Keratinocyte (primary cell): ENCODE results near the gene LINC01488. TPM values are rescaled to one million over a fixed set of nuclear protein-coding genes. Genes with fewer than 3 reads are reported as not detected.

Experiments used
- DNase-seq: peaks from one replicate; pipeline ENCODE4 v3.0.0-alpha.2; 2011; ENCODE audit warnings: low read depth, missing footprints, low spot score
- FAIRE-seq: peaks from 2 replicates; lab custom pipeline; 2011; peaks lifted over from hg19 to GRCh38; lab: Jason Lieb, UNC
- H2AFZ ChIP-seq: 2 replicates; pipeline ENCODE4 v1.6.0; 2012; ENCODE audit warnings: low read length, control low read depth, inconsistent platforms; ENCODE audit not compliant: control insufficient read depth
- H3K27ac ChIP-seq: 2 replicates; pipeline ENCODE4 v1.5.1; 2011; ENCODE audit warnings: low read length; ENCODE audit not compliant: control insufficient read depth, insufficient read depth
- H3K27me3 ChIP-seq: 3 replicates; pipeline ENCODE4 v1.6.0; 2011; ENCODE audit warnings: low read length; ENCODE audit not compliant: control insufficient read depth, insufficient read depth; ENCODE audit errors: extremely low read depth
- H3K36me3 ChIP-seq, 2 experiments: 2 replicates in 1 of 2; 3 replicates in 1 of 2; pipeline ENCODE4 v1.5.1; 2011; ENCODE audit warnings: low read length in 2 of 2, mild to moderate bottlenecking in 1 of 2; ENCODE audit not compliant: control insufficient read depth in 2 of 2, insufficient read depth in 2 of 2; ENCODE audit errors: extremely low read depth in 1 of 2
- H3K4me1 ChIP-seq: 3 replicates; pipeline ENCODE4 v1.5.1; 2011; ENCODE audit warnings: low read length; ENCODE audit not compliant: control insufficient read depth, insufficient read depth; ENCODE audit errors: extremely low read depth
- H3K4me2 ChIP-seq: 3 replicates; pipeline ENCODE4 v1.6.0; 2011; ENCODE audit warnings: low read depth, low read length; ENCODE audit not compliant: control insufficient read depth, insufficient read depth; ENCODE audit errors: extremely low read depth
- H3K4me3 ChIP-seq, 3 experiments: fragments of 200-600 bp in 1 of 3; sonication (generic) in 1 of 3; 2 replicates in 2 of 3; 3 replicates in 1 of 3; pipeline ENCODE4 v1.5.1; 2011 to 2016; ENCODE audit warnings: low read length in 3 of 3, mild to moderate bottlenecking in 3 of 3, control low read depth in 2 of 3, inconsistent platforms in 1 of 3, low read depth in 1 of 3, mixed read lengths in 1 of 3, mixed run types in 1 of 3, moderate library complexity in 1 of 3; ENCODE audit not compliant: control insufficient read depth in 2 of 3, insufficient read depth in 2 of 3; ENCODE audit errors: extremely low read depth in 1 of 3
- H3K79me2 ChIP-seq: 2 replicates; pipeline ENCODE4 v1.6.0; 2012; ENCODE audit warnings: low read length; ENCODE audit not compliant: control insufficient read depth, insufficient read depth
- H3K9ac ChIP-seq: 3 replicates; pipeline ENCODE4 v1.6.0; 2011; ENCODE audit warnings: low read length; ENCODE audit not compliant: control insufficient read depth, insufficient read depth; ENCODE audit errors: extremely low read depth
- H3K9me1 ChIP-seq: 3 replicates; pipeline ENCODE4 v1.6.0; 2011; ENCODE audit warnings: low read length; ENCODE audit not compliant: control insufficient read depth, insufficient read depth; ENCODE audit errors: extremely low read depth
- H3K9me3 ChIP-seq: 2 replicates; pipeline ENCODE4 v1.5.1; 2012; ENCODE audit warnings: low read depth, low read length; ENCODE audit not compliant: control insufficient read depth
- H4K20me1 ChIP-seq: 3 replicates; pipeline ENCODE4 v1.6.0; 2011; ENCODE audit warnings: low read length; ENCODE audit not compliant: control insufficient read depth, insufficient read depth; ENCODE audit errors: extremely low read depth
- EZH2 ChIP-seq: IDR thresholded peaks from one replicate; pipeline ENCODE4 v1.6.1; 2012; ENCODE audit warnings: inconsistent platforms, mild to moderate bottlenecking, low read length, moderate library complexity
- dilution Hi-C: fragments of 300-500 bp; cut with MboI; formaldehyde crosslinking; loops from one replicate; pipeline ENCODE4 v1.7.0; 2020; ENCODE audit warnings: low sequenced_read_pairs; ENCODE audit not compliant: extremely low pct_ligation_motif_present
- polyA plus RNA-seq, 5 experiments: library from polyadenylated mRNA; depleted of rRNA in 3 of 5; stranded (reverse) in 3 of 5; stranded (forward) in 1 of 5; unstranded in 1 of 5; fragments of >200 nt; gene quantifications; 1 replicate in 1 of 5; 2 replicates in 3 of 5; 3 replicates in 1 of 5; pipeline versions ENCODE4 v1.2.1 to v1.2.3, GENCODE V29; 2011 to 2012; ENCODE audit warnings: missing spikeins in 2 of 5, low read depth in 1 of 5, low replicate concordance in 1 of 5
- TF ChIP-seq, protein P1 (sequence below), 3 experiments: IDR thresholded peaks in 1 of 3; conservative IDR thresholded peaks in 1 of 3; optimal IDR thresholded peaks in 1 of 3; 2 replicates in 2 of 3; 3 replicates in 1 of 3; pipeline versions ENCODE3 to v1.5.1; 2011; ENCODE audit warnings: low read length in 3 of 3, mild to moderate bottlenecking in 3 of 3, moderate library complexity in 2 of 3, control low read depth in 1 of 3, inconsistent platforms in 1 of 3; ENCODE audit not compliant: insufficient read depth in 2 of 3; ENCODE audit errors: extremely low read depth in 1 of 3

LINC01488 gene
- polyA plus RNA-seq, 1 donor (not counting 4 experiments of a cell fraction or from before 2014, with no cell fraction given) = not detected

DNA sequence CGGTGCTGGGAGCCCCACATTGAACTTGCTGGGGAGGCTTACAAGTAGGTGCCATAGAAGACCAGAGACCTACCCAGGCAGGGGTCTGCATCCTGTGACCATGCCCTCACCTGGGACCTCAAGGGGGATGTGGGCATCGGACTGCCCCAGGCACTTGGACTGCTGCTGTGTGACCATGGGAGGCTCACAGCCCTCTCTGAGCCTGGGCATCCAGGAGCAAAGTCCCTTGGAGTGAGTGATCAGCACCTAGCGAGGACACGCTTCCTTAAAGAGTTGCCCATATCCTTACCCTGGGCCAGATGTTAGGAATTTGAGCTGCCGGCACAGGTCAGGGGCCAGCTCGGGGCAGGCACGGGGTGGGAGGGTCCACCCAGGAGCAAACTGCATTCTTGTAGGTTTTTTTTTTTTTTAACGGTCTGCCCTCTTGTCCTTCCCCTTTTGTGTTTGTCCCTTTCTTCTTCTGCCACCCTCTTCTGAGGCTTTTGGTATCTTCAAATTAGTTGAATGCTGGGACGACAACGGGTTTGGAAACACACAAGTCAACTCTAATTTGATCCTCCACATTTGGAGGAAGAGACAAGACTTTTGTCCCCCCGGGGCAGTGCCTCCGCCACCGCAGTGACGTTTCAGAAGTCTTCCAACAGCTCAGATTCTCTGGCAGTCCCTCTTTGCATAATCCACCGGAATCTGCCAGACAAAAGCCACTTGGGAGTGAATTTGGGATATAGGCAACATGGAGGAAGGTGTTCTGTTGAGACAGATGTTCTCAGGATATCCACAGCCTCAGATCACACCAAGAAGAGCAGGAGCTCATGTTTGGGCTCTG, 46.1 kb upstream of the LINC01488 start:
- Histone ChIP-seq H3K36me3 (no peaks in the 10 kb centered on the region), H4K20me1 (no peaks in the 10 kb centered on the region), H3K9ac (no peak overlapping the region), H3K4me2 (no peak overlapping the region), H3K79me2 (no peaks in the 10 kb centered on the region), H3K4me1 (peaks cover 13% of the 10 kb centered on the region), H3K27ac (no peak overlapping the region), H3K4me3 (no peak overlapping the region), H2AFZ (no peak overlapping the region), H3K9me3 (no peaks in the 10 kb centered on the region), H3K27me3 (peaks cover 3% of the 10 kb centered on the region), H3K9me1 (no peaks in the 10 kb centered on the region)
- DNase-seq (no peak), FAIRE-seq (no peak)
- no peak for TF ChIP-seq EZH2
- TF ChIP-seq, protein P1, sequence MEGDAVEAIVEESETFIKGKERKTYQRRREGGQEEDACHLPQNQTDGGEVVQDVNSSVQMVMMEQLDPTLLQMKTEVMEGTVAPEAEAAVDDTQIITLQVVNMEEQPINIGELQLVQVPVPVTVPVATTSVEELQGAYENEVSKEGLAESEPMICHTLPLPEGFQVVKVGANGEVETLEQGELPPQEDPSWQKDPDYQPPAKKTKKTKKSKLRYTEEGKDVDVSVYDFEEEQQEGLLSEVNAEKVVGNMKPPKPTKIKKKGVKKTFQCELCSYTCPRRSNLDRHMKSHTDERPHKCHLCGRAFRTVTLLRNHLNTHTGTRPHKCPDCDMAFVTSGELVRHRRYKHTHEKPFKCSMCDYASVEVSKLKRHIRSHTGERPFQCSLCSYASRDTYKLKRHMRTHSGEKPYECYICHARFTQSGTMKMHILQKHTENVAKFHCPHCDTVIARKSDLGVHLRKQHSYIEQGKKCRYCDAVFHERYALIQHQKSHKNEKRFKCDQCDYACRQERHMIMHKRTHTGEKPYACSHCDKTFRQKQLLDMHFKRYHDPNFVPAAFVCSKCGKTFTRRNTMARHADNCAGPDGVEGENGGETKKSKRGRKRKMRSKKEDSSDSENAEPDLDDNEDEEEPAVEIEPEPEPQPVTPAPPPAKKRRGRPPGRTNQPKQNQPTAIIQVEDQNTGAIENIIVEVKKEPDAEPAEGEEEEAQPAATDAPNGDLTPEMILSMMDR (optimal IDR thresholded peaks at IDR 0.05 in 1 of 3, IDR thresholded peaks at IDR 0.05 in 1 of 3, conservative IDR thresholded peaks at IDR 0.05 in 1 of 3; ENCODE audit: extremely low read depth in 1 of 3, insufficient read depth in 2 of 3, low read length in 3 of 3) = no peak
- dilution Hi-C loops = no loop called here

DNA sequence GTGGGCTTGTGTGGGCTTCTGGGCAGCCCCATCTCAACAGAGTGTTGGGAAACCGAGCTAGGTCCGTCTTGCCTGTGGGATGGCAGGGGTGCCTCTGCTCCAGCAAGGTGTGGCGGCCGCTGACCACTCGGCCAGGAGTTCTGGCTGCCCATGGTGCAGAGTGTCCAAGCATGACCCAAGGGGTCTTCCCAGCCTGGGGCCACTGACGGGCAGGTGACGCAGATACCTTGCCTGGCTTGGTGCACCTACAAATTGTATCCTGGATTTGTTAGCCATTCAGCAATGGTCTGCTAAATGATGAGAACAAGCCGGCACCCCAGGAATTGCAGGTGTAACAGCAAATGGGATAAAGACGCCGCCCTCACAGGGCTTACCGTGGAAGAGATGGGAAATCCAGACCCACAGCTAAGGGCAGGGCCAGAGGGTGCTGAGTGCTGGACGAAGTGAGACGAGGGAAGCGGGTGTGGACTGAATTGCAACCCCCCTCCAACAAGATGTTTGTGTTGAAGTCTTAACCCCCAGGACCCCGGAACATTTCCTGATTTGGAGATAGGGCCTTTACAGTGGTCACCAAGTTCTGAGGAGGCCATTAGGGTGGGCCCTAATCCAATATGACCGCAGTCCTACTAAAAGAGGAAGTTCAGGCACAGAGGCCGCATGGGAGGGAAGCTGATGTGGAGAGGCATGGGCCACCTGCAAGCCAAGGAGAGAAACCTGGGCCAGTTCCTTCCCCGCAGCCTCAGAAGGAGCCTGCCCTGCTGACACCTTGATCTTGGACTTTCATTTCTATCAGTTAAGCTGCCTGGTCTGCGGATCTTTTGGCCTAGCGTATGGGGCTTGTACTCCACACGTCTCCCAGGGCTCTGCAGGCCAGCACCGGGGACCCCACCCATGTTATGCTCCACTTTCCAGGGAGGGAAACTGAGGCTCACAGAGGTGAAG, 45.2 kb upstream of the LINC01488 start:
- no peak overlapping the region for H2AFZ ChIP-seq
- H3K4me2 ChIP-seq = peak overlapping the region; percentile 22
- no peaks in the 10 kb centered on the region for H3K9me1 ChIP-seq
- no peak overlapping the region for H3K4me3 ChIP-seq
- no peak for FAIRE-seq
- no peak for TF ChIP-seq EZH2
- TF ChIP-seq, protein P1 (optimal IDR thresholded peaks at IDR 0.05 in 1 of 3, IDR thresholded peaks at IDR 0.05 in 1 of 3, conservative IDR thresholded peaks at IDR 0.05 in 1 of 3; ENCODE audit: extremely low read depth in 1 of 3, insufficient read depth in 2 of 3, low read length in 3 of 3) = no peak
- H3K79me2 ChIP-seq = no peaks in the 10 kb centered on the region
- H3K9me3 ChIP-seq = no peaks in the 10 kb centered on the region
- H3K36me3 ChIP-seq = no peaks in the 10 kb centered on the region
- dilution Hi-C loops = no loop called here
- H4K20me1 ChIP-seq = no peaks in the 10 kb centered on the region
- H3K4me1 ChIP-seq = peaks cover 13% of the 10 kb centered on the region
- no peak overlapping the region for H3K27ac ChIP-seq
- no peak for DNase-seq
- H3K27me3 ChIP-seq = peaks cover 3% of the 10 kb centered on the region
- no peak overlapping the region for H3K9ac ChIP-seq
